OCI-LY7 (cell line): ENCODE measurements around the gene TMEM161A. TPM values are rescaled to one million over a fixed set of nuclear protein-coding genes. Genes with fewer than 3 reads are reported as not detected.

Experiments
- total RNA-seq, 2 experiments: library from RNA; depleted of rRNA in 1 of 2; stranded (reverse); fragments of >200 nt in 1 of 2; shearing (Covaris generic) in 1 of 2; gene quantifications; 2 replicates each; pipeline ENCODE4 v1.2.3, GENCODE V29; 2014 to 2022

The TMEM161A gene
- total RNA-seq, 2 experiments from 2014 or later = 31.2 to 40.5 TPM

Other genes with a start within 250 kb of the TMEM161A start
- gene CERS1, start 242.3 kb downstream of the TMEM161A start, total RNA-seq (2014; rRNA removed; shearing (Covaris generic)) = 0.09 TPM in 1 of 2 replicates, not detected in the other
- gene CERS1, start 242.3 kb downstream of the TMEM161A start, total RNA-seq (2022) = not detected in 2 replicates
- 225 and 255 TPM in 2 replicates for gene COPE, start 219.1 kb downstream of the TMEM161A start, total RNA-seq (2014; rRNA removed; shearing (Covaris generic))
- gene COPE, start 219.1 kb downstream of the TMEM161A start, total RNA-seq (2022) = 231 and 256 TPM in 2 replicates
- gene DDX49, start 218.8 kb downstream of the TMEM161A start, total RNA-seq (2014; rRNA removed; shearing (Covaris generic)) = 69.3 and 82.4 TPM in 2 replicates
- 53.7 and 63.7 TPM in 2 replicates for gene DDX49, start 218.8 kb downstream of the TMEM161A start, total RNA-seq (2022)
- 8.6 and 16.1 TPM in 2 replicates for gene HOMER3, start 197.3 kb downstream of the TMEM161A start, total RNA-seq (2014; rRNA removed; shearing (Covaris generic))
- gene HOMER3, start 197.3 kb downstream of the TMEM161A start, total RNA-seq (2022) = 14.8 and 15.5 TPM in 2 replicates
- gene SUGP2, start 105.0 kb downstream of the TMEM161A start, total RNA-seq (2014; rRNA removed; shearing (Covaris generic)) = 111 and 113 TPM in 2 replicates
- 229 and 288 TPM in 2 replicates for gene SUGP2, start 105.0 kb downstream of the TMEM161A start, total RNA-seq (2022)
- gene ARMC6, start 104.9 kb downstream of the TMEM161A start, total RNA-seq (2014; rRNA removed; shearing (Covaris generic)) = 72.4 and 104 TPM in 2 replicates
- gene ARMC6, start 104.9 kb downstream of the TMEM161A start, total RNA-seq (2022) = 53.3 and 63.9 TPM in 2 replicates
- gene SLC25A42, start 74.5 kb downstream of the TMEM161A start, total RNA-seq (2014; rRNA removed; shearing (Covaris generic)) = 12.9 and 13.8 TPM in 2 replicates
- gene SLC25A42, start 74.5 kb downstream of the TMEM161A start, total RNA-seq (2022) = 23.4 and 25.2 TPM in 2 replicates
- 175 and 201 TPM in 2 replicates for gene MEF2B, start 31.8 kb upstream of the TMEM161A start, total RNA-seq (2014; rRNA removed; shearing (Covaris generic))
- 295 and 304 TPM in 2 replicates for gene MEF2B, start 31.8 kb upstream of the TMEM161A start, total RNA-seq (2022)
- 31.0 and 39.8 TPM in 2 replicates for gene BORCS8, start 53.7 kb upstream of the TMEM161A start, total RNA-seq (2014; rRNA removed; shearing (Covaris generic))
- 35.2 and 40.2 TPM in 2 replicates for gene BORCS8, start 53.7 kb upstream of the TMEM161A start, total RNA-seq (2022)
- 103 and 105 TPM in 2 replicates for gene RFXANK, start 53.8 kb upstream of the TMEM161A start, total RNA-seq (2014; rRNA removed; shearing (Covaris generic))
- 114 and 115 TPM in 2 replicates for gene RFXANK, start 53.8 kb upstream of the TMEM161A start, total RNA-seq (2022)
- 28.6 and 29.7 TPM in 2 replicates for gene NR2C2AP, start 64.9 kb upstream of the TMEM161A start, total RNA-seq (2014; rRNA removed; shearing (Covaris generic))
- gene NR2C2AP, start 64.9 kb upstream of the TMEM161A start, total RNA-seq (2022) = 21.2 and 27.3 TPM in 2 replicates
- not detected in 2 replicates for gene NCAN, start 73.5 kb upstream of the TMEM161A start, total RNA-seq (2014; rRNA removed; shearing (Covaris generic))
- gene NCAN, start 73.5 kb upstream of the TMEM161A start, total RNA-seq (2022) = not detected in 2 replicates
- not detected in 2 replicates for gene TM6SF2, start 134.8 kb upstream of the TMEM161A start, total RNA-seq (2014; rRNA removed; shearing (Covaris generic))
- gene TM6SF2, start 134.8 kb upstream of the TMEM161A start, total RNA-seq (2022) = not detected in 2 replicates
- gene SUGP1, start 182.0 kb upstream of the TMEM161A start, total RNA-seq (2014; rRNA removed; shearing (Covaris generic)) = 34.6 and 37.9 TPM in 2 replicates
- 61.4 and 64.2 TPM in 2 replicates for gene SUGP1, start 182.0 kb upstream of the TMEM161A start, total RNA-seq (2022)
- gene MAU2, start 182.4 kb upstream of the TMEM161A start, total RNA-seq (2014; rRNA removed; shearing (Covaris generic)) = 31.9 and 58.7 TPM in 2 replicates
- 81.7 and 103 TPM in 2 replicates for gene MAU2, start 182.4 kb upstream of the TMEM161A start, total RNA-seq (2022)